GM19328 (cell line): ENCODE measurements around the gene GRIN1.

Source experiments
- ATAC-seq: cut with Tn5 transposase; IDR thresholded peaks from one replicate; pipeline ENCODE4 v1.9.1; 2021; ENCODE audit warnings: mild to moderate bottlenecking, moderate library complexity; ENCODE audit not compliant: unreplicated experiment

Gene GRIN1

GRCh38 chr9:137138722-137139467 is at the start of gene GRIN1:
Gene GRIN1, plus strand, starts transcription at chr9:137139154. Its CDS starts 333 bp downstream, at chr9:137139487.
- no peak for ATAC-seq

GRCh38 chr9:137089232-137089947 is 49.6 kb upstream of the GRIN1 start:
- ATAC-seq: no peak

DNA sequence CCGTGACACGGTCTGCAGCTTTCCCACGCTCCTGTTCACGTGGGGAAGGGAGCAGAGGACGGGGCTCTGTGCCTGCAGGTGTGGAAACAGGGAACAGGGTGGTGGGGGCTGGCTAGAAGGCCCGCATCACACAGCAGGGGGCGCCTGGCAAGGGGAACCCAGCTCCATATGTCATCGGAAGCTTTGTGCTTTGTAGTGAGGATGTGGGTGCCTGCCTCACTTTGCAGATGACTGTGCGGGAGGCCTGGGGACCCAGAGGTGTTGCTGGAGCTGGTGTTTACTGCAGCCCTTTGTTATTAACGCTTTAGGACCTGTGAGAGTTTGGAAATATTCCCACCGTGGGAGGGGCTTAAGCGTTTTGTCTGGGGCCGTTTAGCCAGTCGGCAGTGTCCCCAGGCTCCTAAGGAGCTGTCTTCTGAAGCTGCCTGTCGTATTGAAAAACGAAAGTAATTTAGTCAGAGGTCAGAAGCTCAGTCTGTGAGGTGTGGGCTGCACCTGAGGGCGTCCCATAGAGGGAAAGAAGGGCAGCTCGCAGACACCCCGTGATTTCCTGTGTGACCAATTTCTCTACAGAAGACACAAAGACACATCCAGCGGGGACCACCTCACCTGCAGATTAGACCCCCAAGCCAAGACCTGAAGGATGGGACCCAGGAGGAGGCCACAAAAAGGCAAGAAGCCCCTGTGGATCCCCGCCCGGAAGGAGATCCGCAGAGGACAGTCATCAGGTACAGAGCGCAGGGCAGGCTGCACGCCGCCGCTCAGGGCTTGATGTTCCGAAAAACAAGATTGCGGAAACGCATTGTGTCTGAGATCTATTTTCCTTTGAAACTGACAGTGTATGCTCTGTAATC is 43.1 kb upstream of the GRIN1 start:
- peak; percentile 80 for ATAC-seq

- no peak for ATAC-seq
Measured at GRCh38 chr9:137096785-137097546, 42.0 kb upstream of the GRIN1 start.

- ATAC-seq: no peak
Measured at GRCh38 chr9:137097761-137098462, 41.0 kb upstream of the GRIN1 start.

DNA sequence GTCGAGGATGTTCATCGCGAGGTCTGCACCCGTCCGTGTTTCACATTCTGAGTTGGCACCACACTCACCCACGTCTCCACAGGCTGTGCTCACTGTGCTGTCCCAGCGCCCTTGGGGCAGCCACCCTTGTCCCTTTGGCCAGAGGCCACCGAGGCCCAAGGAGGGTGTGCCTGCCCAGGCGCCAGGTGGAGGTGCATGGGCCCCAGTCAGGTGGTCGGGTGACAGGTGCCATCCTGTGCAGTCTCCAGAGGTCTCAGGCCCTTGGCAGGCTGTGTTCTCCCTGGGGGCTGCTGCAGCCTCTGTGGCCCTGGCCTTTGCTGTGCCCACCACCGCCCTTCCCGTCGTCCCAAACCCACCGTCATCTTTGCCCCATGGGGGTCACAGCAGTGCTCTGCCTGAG is 39.7 kb upstream of the GRIN1 start:
- no peak for ATAC-seq

DNA sequence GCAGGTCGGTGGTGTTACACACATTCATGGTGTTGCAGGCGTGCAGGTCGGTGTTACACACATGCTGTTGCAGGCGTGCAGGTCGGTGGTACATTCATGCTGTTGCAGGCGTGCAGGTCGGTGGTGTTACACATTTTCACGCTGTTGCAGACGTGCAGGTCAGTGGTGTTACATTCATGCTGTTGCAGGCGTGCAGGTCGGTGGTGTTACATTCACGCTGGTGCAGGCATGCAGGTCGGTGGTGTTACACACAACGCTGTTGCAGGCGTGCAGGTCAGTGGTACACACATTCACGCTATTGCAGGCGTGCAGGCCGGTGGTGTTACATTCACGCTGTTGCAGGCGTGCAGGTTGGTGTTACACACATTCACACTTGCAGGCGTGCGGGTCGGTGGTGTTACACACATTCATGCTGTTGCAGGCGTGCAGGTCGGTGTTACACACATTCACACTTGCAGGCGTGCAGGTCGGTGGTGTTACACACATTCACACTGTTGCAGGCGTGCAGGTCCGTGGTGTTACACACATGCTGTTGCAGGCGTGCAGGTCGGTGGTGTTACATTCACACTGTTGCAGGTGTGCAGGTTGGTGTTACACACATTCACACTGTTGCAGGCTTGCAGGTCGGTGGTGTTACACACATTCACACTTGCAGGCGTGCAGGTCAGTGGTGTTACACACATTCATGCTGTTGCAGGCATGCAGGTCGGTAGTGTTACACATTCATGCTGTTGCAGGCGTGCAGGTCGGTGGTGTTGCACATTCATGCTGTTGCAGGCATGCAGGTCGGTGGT is 35.6 kb upstream of the GRIN1 start:
- ATAC-seq: no peak

DNA sequence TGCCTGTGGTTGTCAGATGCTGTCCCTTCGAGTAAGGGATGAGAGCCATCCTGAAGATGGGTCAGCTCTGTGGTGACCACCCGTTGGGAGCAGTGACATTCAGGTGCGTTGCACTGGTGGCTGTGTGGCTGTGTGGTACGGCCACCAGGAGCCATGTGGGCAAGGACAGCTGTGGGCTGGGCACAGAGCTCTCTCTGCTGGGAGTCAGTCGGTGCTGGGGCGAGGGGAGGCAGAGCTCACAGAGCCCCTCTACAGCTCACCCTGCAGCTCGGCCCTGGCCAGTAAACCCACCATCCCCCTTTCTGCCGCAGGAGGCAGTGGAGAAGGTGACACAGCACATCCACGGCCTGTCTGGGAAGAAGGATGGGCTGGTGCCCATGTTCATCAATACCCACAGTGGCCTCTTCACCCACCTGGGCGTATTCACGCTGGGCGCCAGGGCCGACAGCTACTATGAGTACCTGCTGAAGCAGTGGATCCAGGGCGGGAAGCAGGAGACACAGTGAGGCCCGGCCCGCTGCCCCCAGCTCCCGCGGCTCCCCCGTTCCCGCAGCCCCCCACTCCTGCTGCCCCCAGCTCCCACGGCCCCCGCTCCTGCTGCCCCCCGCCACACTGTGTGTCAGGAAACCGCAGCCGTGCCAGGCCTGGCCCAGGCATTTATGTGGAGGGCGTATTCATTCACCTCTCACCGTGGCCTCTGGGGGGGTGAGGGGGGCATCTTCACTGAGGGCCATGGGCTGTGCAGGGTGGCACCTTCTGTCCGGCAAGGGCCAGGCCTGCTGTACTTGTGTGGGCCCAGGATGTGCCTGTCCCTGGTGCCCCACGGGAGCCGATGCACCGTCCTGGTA is 32.9 kb upstream of the GRIN1 start:
- ATAC-seq: no peak

GRCh38 chr9:137106662-137107250 is 32.2 kb upstream of the GRIN1 start:
- ATAC-seq: no peak

- no peak for ATAC-seq
Measured at GRCh38 chr9:137107312-137107921, 31.5 kb upstream of the GRIN1 start.

- ATAC-seq: no peak
Measured at GRCh38 chr9:137107982-137108381, 31.0 kb upstream of the GRIN1 start.

DNA sequence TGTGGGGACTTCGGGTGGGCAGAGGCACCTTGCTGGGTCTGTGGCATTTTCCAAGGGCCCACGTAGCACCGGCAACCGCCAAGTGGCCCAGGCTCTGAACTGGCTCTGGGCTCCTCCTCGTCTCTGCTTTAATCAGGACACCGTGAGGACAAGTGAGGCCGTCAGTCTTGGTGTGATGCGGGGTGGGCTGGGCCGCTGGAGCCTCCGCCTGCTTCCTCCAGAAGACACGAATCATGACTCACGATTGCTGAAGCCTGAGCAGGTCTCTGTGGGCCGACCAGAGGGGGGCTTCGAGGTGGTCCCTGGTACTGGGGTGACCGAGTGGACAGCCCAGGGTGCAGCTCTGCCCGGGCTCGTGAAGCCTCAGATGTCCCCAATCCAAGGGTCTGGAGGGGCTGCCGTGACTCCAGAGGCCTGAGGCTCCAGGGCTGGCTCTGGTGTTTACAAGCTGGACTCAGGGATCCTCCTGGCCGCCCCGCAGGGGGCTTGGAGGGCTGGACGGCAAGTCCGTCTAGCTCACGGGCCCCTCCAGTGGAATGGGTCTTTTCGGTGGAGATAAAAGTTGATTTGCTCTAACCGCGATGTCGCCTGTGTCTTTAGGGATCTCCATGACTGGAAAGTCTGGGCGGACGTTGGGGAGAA is 30.2 kb upstream of the GRIN1 start:
- no peak for ATAC-seq

DNA sequence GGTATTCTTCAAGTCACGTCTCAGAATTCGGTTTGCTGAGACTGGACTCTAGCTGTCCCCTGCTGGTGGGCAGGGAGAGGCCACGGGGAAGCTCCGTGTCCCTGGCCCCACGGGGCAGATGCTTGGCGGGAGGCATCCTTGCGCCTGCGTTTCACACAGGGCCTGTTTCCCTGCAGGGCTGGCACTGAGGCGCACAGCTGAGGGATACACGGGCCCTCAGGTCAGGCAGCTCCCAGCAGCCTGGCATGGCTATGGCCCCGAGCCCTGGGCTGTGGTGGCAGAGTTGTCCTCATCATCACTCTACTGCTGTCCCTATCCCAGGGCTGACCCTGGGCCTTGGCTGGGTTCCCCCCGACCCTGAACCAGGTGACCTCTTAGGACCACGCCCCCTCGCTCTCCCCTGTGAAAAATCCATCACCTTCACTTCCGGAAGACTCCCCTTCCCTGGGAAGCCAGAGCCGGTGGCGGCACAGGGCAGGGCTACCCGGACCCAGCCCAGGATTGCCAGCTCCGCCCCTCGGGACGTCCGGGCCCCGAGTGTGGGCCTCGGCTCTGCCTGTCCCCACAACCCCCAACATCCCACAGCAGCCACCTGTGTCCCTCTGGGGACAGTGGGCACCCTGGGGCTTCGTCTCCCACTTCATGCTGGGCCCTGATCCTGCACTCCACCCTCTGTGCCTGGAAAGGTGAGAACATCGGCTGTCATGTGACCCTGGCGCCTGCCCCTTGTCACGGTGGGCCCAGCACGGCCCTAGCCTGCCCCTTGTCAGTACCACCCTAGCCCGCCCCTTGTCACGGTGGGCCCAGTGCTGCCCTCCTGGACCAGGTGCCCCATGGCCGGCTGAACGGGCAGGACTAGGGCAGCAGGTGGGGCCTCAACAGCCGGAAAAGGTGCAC is 29.5 kb upstream of the GRIN1 start:
- ATAC-seq: no peak

DNA sequence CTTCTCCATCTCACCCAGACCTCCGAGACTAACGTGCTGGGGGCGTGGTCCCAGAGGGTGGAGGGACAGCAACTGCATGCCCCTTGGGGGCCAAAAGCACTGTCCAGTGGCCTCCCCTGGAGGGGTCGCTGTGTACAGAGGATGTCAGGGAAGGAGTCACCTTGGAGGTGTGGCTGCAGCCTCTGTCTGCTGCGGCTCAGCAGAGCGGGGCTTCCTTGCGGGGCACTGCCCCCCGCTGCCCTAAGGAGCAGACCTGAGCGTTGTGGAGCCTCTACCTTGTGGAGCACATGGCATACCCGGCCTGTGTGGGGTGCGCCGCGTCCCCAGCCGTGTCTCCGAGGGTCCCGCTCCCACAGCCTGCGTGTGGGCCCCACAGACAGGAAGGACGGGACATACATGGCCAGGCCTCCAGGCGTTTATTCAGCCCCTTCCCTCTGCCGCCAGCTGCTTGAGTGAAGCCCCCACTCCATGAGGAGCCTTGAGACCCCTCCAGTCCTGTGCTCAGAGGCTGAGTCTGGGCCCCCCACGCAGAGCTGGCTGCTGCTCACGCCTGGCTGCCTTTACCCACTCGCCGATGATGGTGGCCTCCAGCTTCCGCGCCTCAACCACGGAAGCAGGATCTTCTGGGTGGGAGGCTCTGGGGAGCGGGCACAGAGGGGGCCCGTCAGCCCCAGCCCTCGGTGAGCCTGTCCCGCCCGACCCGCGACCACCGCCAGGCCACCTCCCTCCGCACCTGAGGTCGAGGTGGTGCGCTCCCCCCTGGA is 28.6 kb upstream of the GRIN1 start:
- no peak for ATAC-seq
